WTC11 (cell line): ENCODE results near the gene OGT. TPM values are rescaled to one million over a fixed set of nuclear protein-coding genes. Genes with fewer than 3 reads are reported as not detected.

ENCODE experiments used
- ATAC-seq: fragments of 200-7000 bp; cut with Tn5 transposase; 2 replicates; pipeline ENCODE4 v1.10.0; 2021; ENCODE audit warnings: mild to moderate bottlenecking, moderate library complexity
- CTCF ChIA-PET: fragments of 300-600 bp; sonication (Branson Sonifier 250); formaldehyde crosslinking; loops from one replicate; lab custom pipeline; 2021; ENCODE audit warnings: antibody characterized with exemption; lab: Charles Lee
- POLR2A ChIA-PET: fragments of 350-600 bp; sonication (Branson Sonifier 250); formaldehyde crosslinking; loops from one replicate; lab custom pipeline; 2021; ENCODE audit warnings: antibody characterized with exemption; lab: Charles Lee
- DNase-seq: peaks from one replicate; pipeline ENCODE4 v3.0.0; 2021; ENCODE audit warnings: low spot score
- H3K27ac Mint-ChIP-seq: 2 replicates; pipeline ENCODE4 v1.8.0; 2021; ENCODE audit warnings: mixed read lengths
- H3K27me3 Mint-ChIP-seq: 2 replicates; pipeline ENCODE4 v1.8.0; 2021; ENCODE audit warnings: low read depth, mild to moderate bottlenecking, moderate library complexity, mixed read lengths
- H3K36me3 Mint-ChIP-seq: 2 replicates; pipeline ENCODE4 v1.8.0; 2021; ENCODE audit warnings: mixed read lengths
- H3K4me1 Mint-ChIP-seq: 2 replicates; pipeline ENCODE4 v1.8.0; 2022; ENCODE audit warnings: mixed read lengths
- H3K4me3 Mint-ChIP-seq: 2 replicates; pipeline ENCODE4 v1.8.0; 2021; ENCODE audit warnings: mild to moderate bottlenecking, moderate library complexity, mixed read lengths
- H3K9me3 Mint-ChIP-seq: 2 replicates; pipeline ENCODE4 v1.8.0; 2021; ENCODE audit warnings: mixed read lengths
- AR ChIP-seq: fragments of 250-450 bp; sonication (Bioruptor Pico); IDR thresholded peaks from 2 replicates; pipeline ENCODE4 v1.9.0; 2021; ENCODE audit warnings: mild to moderate bottlenecking
- ATF3 ChIP-seq: sonication (generic); formaldehyde crosslinking; conservative IDR thresholded peaks from 2 replicates; pipeline ENCODE4 v1.8.1; 2022; ENCODE audit warnings: mild to moderate bottlenecking, missing genetic modification reagents
- CREM ChIP-seq: sonication (generic); formaldehyde crosslinking; IDR thresholded peaks from 2 replicates; pipeline ENCODE4 v1.8.1; 2022; ENCODE audit warnings: mild to moderate bottlenecking, missing genetic modification reagents, moderate library complexity
- E2F4 ChIP-seq: sonication (generic); formaldehyde crosslinking; IDR thresholded peaks from 2 replicates; pipeline ENCODE4 v1.8.1; 2022; ENCODE audit warnings: low read depth, mild to moderate bottlenecking, moderate library complexity, missing genetic modification reagents, borderline replicate concordance
- EMX1 ChIP-seq: fragments of 250-450 bp; sonication (Bioruptor Pico); IDR thresholded peaks from 2 replicates; pipeline ENCODE4 v1.8.0; 2021; ENCODE audit warnings: mild to moderate bottlenecking
- ETV6 ChIP-seq: sonication (generic); formaldehyde crosslinking; IDR thresholded peaks from 2 replicates; pipeline ENCODE4 v1.8.1; 2022; ENCODE audit warnings: mild to moderate bottlenecking, missing genetic modification reagents
- GRHL2 ChIP-seq: fragments of 250-450 bp; sonication (Bioruptor Pico); IDR thresholded peaks from 2 replicates; pipeline ENCODE4 v1.8.0; 2022; ENCODE audit warnings: mild to moderate bottlenecking, moderate library complexity; ENCODE audit not compliant: insufficient replicate concordance, severe bottlenecking
- HMGXB4 ChIP-seq: sonication (generic); formaldehyde crosslinking; IDR thresholded peaks from 2 replicates; pipeline ENCODE4 v1.8.1; 2023; ENCODE audit warnings: mild to moderate bottlenecking, moderate library complexity, missing genetic modification reagents
- JUN ChIP-seq: sonication (generic); formaldehyde crosslinking; IDR thresholded peaks from 2 replicates; pipeline ENCODE4 v1.8.0; 2023; ENCODE audit warnings: mild to moderate bottlenecking, missing genetic modification reagents
- KAT7 ChIP-seq: sonication (generic); formaldehyde crosslinking; IDR thresholded peaks from 2 replicates; pipeline ENCODE4 v1.8.1; 2023; ENCODE audit warnings: missing genetic modification reagents, mild to moderate bottlenecking, borderline replicate concordance
- NR2C2 ChIP-seq: sonication (generic); formaldehyde crosslinking; IDR thresholded peaks from 2 replicates; pipeline ENCODE4 v1.8.0; 2022; ENCODE audit warnings: mild to moderate bottlenecking, missing genetic modification reagents
- NR3C1 ChIP-seq: sonication (generic); formaldehyde crosslinking; conservative IDR thresholded peaks from 2 replicates; pipeline ENCODE4 v1.8.1; 2023; ENCODE audit warnings: low read depth, mild to moderate bottlenecking, missing genetic modification reagents
- PRRX2 ChIP-seq: fragments of 250-450 bp; sonication (Bioruptor Pico); IDR thresholded peaks from 2 replicates; pipeline ENCODE4 v1.8.0; 2021; ENCODE audit warnings: mild to moderate bottlenecking
- RORB ChIP-seq: fragments of 250-450 bp; sonication (Bioruptor Pico); IDR thresholded peaks from 2 replicates; pipeline ENCODE4 v1.9.0; 2021; ENCODE audit warnings: mild to moderate bottlenecking
- SMAD3 ChIP-seq: sonication (generic); formaldehyde crosslinking; IDR thresholded peaks from 2 replicates; pipeline ENCODE4 v1.8.0; 2022; ENCODE audit warnings: missing genetic modification reagents, mild to moderate bottlenecking, borderline replicate concordance
- TCF7 ChIP-seq: sonication (generic); formaldehyde crosslinking; IDR thresholded peaks from 2 replicates; pipeline ENCODE4 v1.8.0; 2022; ENCODE audit warnings: mild to moderate bottlenecking, low read depth, missing genetic modification reagents, moderate library complexity
- ZBTB21 ChIP-seq: sonication (generic); formaldehyde crosslinking; IDR thresholded peaks from 2 replicates; pipeline ENCODE4 v1.8.1; 2023; ENCODE audit warnings: mild to moderate bottlenecking, missing genetic modification reagents, borderline replicate concordance
- ZNF281 ChIP-seq: sonication (generic); formaldehyde crosslinking; IDR thresholded peaks from 2 replicates; pipeline ENCODE4 v1.8.0; 2023; ENCODE audit warnings: mild to moderate bottlenecking, missing genetic modification reagents
- total RNA-seq: library from RNA; stranded (reverse); gene quantifications from 3 replicates; pipeline ENCODE4 v1.2.3, GENCODE V29; 2021
- TF ChIP-seq, protein P1 (sequence below): fragments of 250-450 bp; sonication (Bioruptor Pico); IDR thresholded peaks from 2 replicates; pipeline ENCODE4 v1.9.0; 2021; ENCODE audit warnings: mild to moderate bottlenecking

OGT gene
- total RNA-seq, 1 experiment from 2014 or later = 126 TPM

GRCh38 chrX:71616672-71617529, 84.0 kb downstream of the OGT start:
- Mint-ChIP-seq H3K9me3 (no peaks in the 10 kb centered on the region), H3K27ac (no peak overlapping the region), H3K27me3 (no peaks in the 10 kb centered on the region), H3K4me3 (no peak overlapping the region), H3K4me1 (no peaks in the 10 kb centered on the region), H3K36me3 (peaks cover 11% of the 10 kb centered on the region; the same call in 1 of the 2 replicates)
- POLR2A ChIA-PET = interaction anchor here (0.5 kb wide), 1 partner anchor 143 kb away, joined by 4 read pairs; no protein-coding TSS in a partner anchor
- DNase-seq (no peak), ATAC-seq (peak; percentile 53)
- TF ChIP-seq, protein P1, sequence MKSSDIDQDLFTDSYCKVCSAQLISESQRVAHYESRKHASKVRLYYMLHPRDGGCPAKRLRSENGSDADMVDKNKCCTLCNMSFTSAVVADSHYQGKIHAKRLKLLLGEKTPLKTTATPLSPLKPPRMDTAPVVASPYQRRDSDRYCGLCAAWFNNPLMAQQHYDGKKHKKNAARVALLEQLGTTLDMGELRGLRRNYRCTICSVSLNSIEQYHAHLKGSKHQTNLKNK (CRISPR knock-in tag) = no peak
- no peak for TF ChIP-seq AR
- no peak for TF ChIP-seq RORB (CRISPR knock-in tag)
- TF ChIP-seq ETV6 (CRISPR knock-in tag) = no peak
- no peak for TF ChIP-seq ATF3
- TF ChIP-seq E2F4 (CRISPR knock-in tag) = no peak
- no peak for TF ChIP-seq CREM (CRISPR knock-in tag)
- TF ChIP-seq ZNF281 (CRISPR knock-in tag) = no peak
- TF ChIP-seq EMX1 (CRISPR knock-in tag) = no peak
- TF ChIP-seq NR3C1 (CRISPR knock-in tag) = no peak
- TF ChIP-seq PRRX2 (CRISPR knock-in tag) = no peak
- no peak for TF ChIP-seq SMAD3 (CRISPR knock-in tag)
- no peak for TF ChIP-seq TCF7 (CRISPR knock-in tag)
- no peak for TF ChIP-seq ZBTB21 (CRISPR knock-in tag)
- CTCF ChIA-PET = interaction anchor here (0.6 to 1.1 kb wide), 2 partner anchors 13 to 35 kb away, joined by 3 to 4 read pairs; no protein-coding TSS in a partner anchor

GRCh38 chrX:71617742-71618141, 84.8 kb downstream of the OGT start:
- no peaks in the 10 kb centered on the region for H3K27me3 Mint-ChIP-seq
- no peak overlapping the region for H3K4me3 Mint-ChIP-seq
- no peak for ATAC-seq
- DNase-seq = no peak
- H3K9me3 Mint-ChIP-seq = no peaks in the 10 kb centered on the region
- ChIA-PET CTCF (interaction anchor here (0.6 to 1.1 kb wide), 2 partner anchors 34 to 78 kb away, joined by 3 to 4 read pairs; no protein-coding TSS in a partner anchor), POLR2A (no interaction called here)
- peaks cover 8% of the 10 kb centered on the region; the same call in 1 of the 2 replicates for H3K36me3 Mint-ChIP-seq
- H3K4me1 Mint-ChIP-seq = no peaks in the 10 kb centered on the region; the same call in 1 of the 2 replicates
- no peak overlapping the region for H3K27ac Mint-ChIP-seq
- TF ChIP-seq AR (no peak), NR2C2 (no peak), JUN (CRISPR knock-in tag) (no peak), GRHL2 (CRISPR knock-in tag) (no peak), HMGXB4 (CRISPR knock-in tag) (no peak), PRRX2 (CRISPR knock-in tag) (no peak), KAT7 (CRISPR knock-in tag) (no peak)
